ENCODE data around the gene EEF1A2. TPM values are rescaled to one million over a fixed set of nuclear protein-coding genes. Genes with fewer than 3 reads are reported as not detected.

EEF1A2 gene
- total RNA-seq, 4 donors from 2014 or later = not detected

- Histone ChIP-seq H3K4me3 (peak overlapping the region in 3 of 4 donors; percentile 14 to 36 (median 19)), H3K36me3 (no peaks in the 10 kb centered on the region), H3K4me1 (peaks cover 0 to 25% (median 7%) of the 10 kb centered on the region in 4 donors), H3K9me3 (no peaks in the 10 kb centered on the region), H3K27ac (no peak overlapping the region), H3K27me3 (peaks cover 0 to 68% of the 10 kb centered on the region in 2 donors)
- no peak for TF ChIP-seq EP300 (IDR thresholded peaks at IDR 0.05)
- TF ChIP-seq POLR2A (IDR thresholded peaks at IDR 0.05) = no peak
- no peak for TF ChIP-seq CTCF (IDR thresholded peaks at IDR 0.05)
- DNase-seq (ENCODE audit: low spot score in 2 of 2) = no peak
- WGBS, 2 donors = 45 to 64% methylated on average over 9 to 13 of the region's 16 CpGs
Observed at GRCh38 chr20:63496596-63497120, 2.2 kb downstream of the EEF1A2 start.

- H3K36me3 ChIP-seq = no peaks in the 10 kb centered on the region
- TF ChIP-seq POLR2A (IDR thresholded peaks at IDR 0.05) = no peak
- no peak for TF ChIP-seq EP300 (IDR thresholded peaks at IDR 0.05)
- TF ChIP-seq CTCF (IDR thresholded peaks at IDR 0.05) = peak; percentile 89 to 94 (median 92)
- H3K27ac ChIP-seq = no peak overlapping the region
- no peaks in the 10 kb centered on the region for H3K9me3 ChIP-seq
- peaks cover 0 to 25% (median 7%) of the 10 kb centered on the region in 4 donors for H3K4me1 ChIP-seq
- peak overlapping the region in 3 of 4 donors; percentile 14 to 36 (median 19) for H3K4me3 ChIP-seq
- peaks cover 0 to 68% of the 10 kb centered on the region in 2 donors for H3K27me3 ChIP-seq
- DNase-seq (ENCODE audit: low spot score in 2 of 2) = peak; percentile 36 to 65
- WGBS, 2 donors = 22 to 37% methylated on average over 31 to 48 of the region's 48 CpGs
Observed at GRCh38 chr20:63495741-63496595, 2.9 kb downstream of the EEF1A2 start.

GRCh38 chr20:63495167-63495720, 3.6 kb downstream of the EEF1A2 start:
- DNase-seq (ENCODE audit: low spot score in 2 of 2) = no peak
- TF ChIP-seq POLR2A (IDR thresholded peaks at IDR 0.05) = no peak
- no peak for TF ChIP-seq CTCF (IDR thresholded peaks at IDR 0.05)
- TF ChIP-seq EP300 (IDR thresholded peaks at IDR 0.05) = no peak
- Histone ChIP-seq H3K9me3 (no peaks in the 10 kb centered on the region), H3K27ac (no peak overlapping the region), H3K4me3 (no peak overlapping the region), H3K4me1 (peaks cover 0 to 25% (median 7%) of the 10 kb centered on the region in 4 donors), H3K27me3 (peaks cover 0 to 68% of the 10 kb centered on the region in 2 donors), H3K36me3 (no peaks in the 10 kb centered on the region)
- 76 to 95% methylated on average over 6 of the region's 8 CpGs for WGBS, 2 donors

GRCh38 chr20:63494420-63495166, 4.3 kb downstream of the EEF1A2 start:
- no peak overlapping the region for H3K4me3 ChIP-seq
- DNase-seq (ENCODE audit: low spot score in 2 of 2) = no peak
- TF ChIP-seq EP300 (IDR thresholded peaks at IDR 0.05) = no peak
- no peak for TF ChIP-seq CTCF (IDR thresholded peaks at IDR 0.05)
- TF ChIP-seq POLR2A (IDR thresholded peaks at IDR 0.05) = no peak
- H3K27me3 ChIP-seq = peaks cover 0 to 66% of the 10 kb centered on the region in 2 donors
- no peaks in the 10 kb centered on the region for H3K9me3 ChIP-seq
- H3K27ac ChIP-seq = no peak overlapping the region
- H3K4me1 ChIP-seq = peaks cover 0 to 23% (median 7%) of the 10 kb centered on the region in 4 donors
- H3K36me3 ChIP-seq = no peaks in the 10 kb centered on the region
- WGBS, 2 donors = 78 to 84% methylated on average over 43 to 47 of the region's 51 CpGs

All from tibial nerve (tissue), 4 donors.